Endodermal cell (in vitro differentiated cells): Measurements from ENCODE around the gene UNC50. TPM values are rescaled to one million over a fixed set of nuclear protein-coding genes. Genes with fewer than 3 reads are reported as not detected.
A peak's percentile ranks its signal among the peaks of the same experiment; 100 is the strongest.

Experiments used
- DNase-seq: peaks from one replicate; pipeline ENCODE4 v3.0.0-alpha.2; 2017
- H3K27ac ChIP-seq: 2 replicates; pipeline ENCODE4 v1.5.1; 2013; ENCODE audit warnings: mild to moderate bottlenecking, low read depth, low read length, moderate library complexity
- H3K27me3 ChIP-seq: 2 replicates; pipeline ENCODE4 v1.6.1; 2013; ENCODE audit warnings: mild to moderate bottlenecking, low read length, moderate library complexity; ENCODE audit not compliant: insufficient read depth, control insufficient read depth, poor library complexity, severe bottlenecking
- H3K36me3 ChIP-seq: 2 replicates; pipeline ENCODE4 v1.7.0; 2013; ENCODE audit warnings: mild to moderate bottlenecking, low read length, moderate library complexity; ENCODE audit not compliant: control insufficient read depth, insufficient read depth
- H3K4me1 ChIP-seq: one replicate; pipeline ENCODE4 v1.7.0; 2013; ENCODE audit warnings: low read length; ENCODE audit not compliant: control insufficient read depth, insufficient read depth
- H3K4me3 ChIP-seq: 2 replicates; pipeline ENCODE4 v1.5.1; 2013; ENCODE audit warnings: mild to moderate bottlenecking, low read length, moderate library complexity
- H3K9ac ChIP-seq: 2 replicates; pipeline ENCODE4 v1.6.1; 2013; ENCODE audit warnings: mild to moderate bottlenecking, low read length, moderate library complexity; ENCODE audit not compliant: poor library complexity, severe bottlenecking; ENCODE audit errors: extremely low read depth
- H3K9me3 ChIP-seq: 2 replicates; pipeline ENCODE4 v1.6.1; 2013; ENCODE audit warnings: mild to moderate bottlenecking, low read length, moderate library complexity; ENCODE audit not compliant: control insufficient read depth
- H3K27ac Mint-ChIP-seq: 2 replicates; pipeline ENCODE4 v1.8.0; 2020; ENCODE audit warnings: mixed read lengths
- H3K27me3 Mint-ChIP-seq: 2 replicates; pipeline ENCODE4 v1.8.0; 2021; ENCODE audit warnings: mild to moderate bottlenecking, mixed read lengths; ENCODE audit not compliant: insufficient read depth
- H3K36me3 Mint-ChIP-seq: 2 replicates; pipeline ENCODE4 v1.8.0; 2020; ENCODE audit warnings: low read depth, mixed read lengths
- H3K4me1 Mint-ChIP-seq: 2 replicates; pipeline ENCODE4 v1.8.0; 2020; ENCODE audit warnings: mixed read lengths
- H3K4me3 Mint-ChIP-seq: 2 replicates; pipeline ENCODE4 v1.8.0; 2020; ENCODE audit warnings: mild to moderate bottlenecking, moderate library complexity, mixed read lengths
- H3K9me3 Mint-ChIP-seq: 2 replicates; pipeline ENCODE4 v1.8.0; 2020; ENCODE audit warnings: mild to moderate bottlenecking, mixed read lengths
- CTCF ChIP-seq: fragments of 200-600 bp; sonication (generic); conservative IDR thresholded peaks from 2 replicates; pipeline ENCODE4 v1.5.0; 2021; ENCODE audit warnings: antibody characterized with exemption, mild to moderate bottlenecking
- WGBS, 2 experiments: methylation state at CpG; one replicate each; pipeline versions ENCODE4 v1.1.5 to v1.1.7; 2013; ENCODE audit warnings: missing lambda C conversion rate in 2 of 2, mixed read lengths in 1 of 2; ENCODE audit not compliant: insufficient coverage in 1 of 2, insufficient read length in 1 of 2; 5-methylcytosine and 5-hydroxymethylcytosine counted together
- total RNA-seq, 2 donors: library from RNA; stranded (reverse); fragmentation: NEBNext Ultra II Directional in 1 of 2; extraction: Animal tissue kit (Norgen Biotek cat#: 25700) in 1 of 2; gene quantifications; 2 replicates in 1 of 2; 3 replicates in 1 of 2; pipeline ENCODE4 v1.2.1, GENCODE V29; 2021

UNC50 gene
- total RNA-seq, 2 donors from 2014 or later = 81.2 to 82.8 TPM

- H3K36me3 Mint-ChIP-seq = peaks cover 3% of the 10 kb centered on the region
- H3K27me3 Mint-ChIP-seq = no peaks in the 10 kb centered on the region
- peaks cover 9% of the 10 kb centered on the region for H3K9me3 Mint-ChIP-seq
- no peak overlapping the region for H3K27ac ChIP-seq
- H3K4me3 Mint-ChIP-seq = no peak overlapping the region
- no peaks in the 10 kb centered on the region for H3K27me3 ChIP-seq
- no peak overlapping the region for H3K9ac ChIP-seq
- peaks cover 2% of the 10 kb centered on the region for H3K36me3 ChIP-seq
- DNase-seq = no peak
- 84 to 96% methylated on average over 3 of the region's 3 CpGs for WGBS, 2 experiments
- no peak overlapping the region for H3K27ac Mint-ChIP-seq
- H3K4me3 ChIP-seq = no peak overlapping the region
- H3K4me1 ChIP-seq = no peaks in the 10 kb centered on the region
- peaks cover 10% of the 10 kb centered on the region for H3K4me1 Mint-ChIP-seq
- H3K9me3 ChIP-seq = peaks cover 7% of the 10 kb centered on the region
- TF ChIP-seq CTCF = no peak
Observed at GRCh38 chr2:98632351-98632750, 24.0 kb downstream of the UNC50 start.

- H3K4me1 ChIP-seq = no peaks in the 10 kb centered on the region
- H3K9me3 ChIP-seq = no peaks in the 10 kb centered on the region
- no peak overlapping the region for H3K4me3 ChIP-seq
- Mint-ChIP-seq H3K36me3 (peaks cover 3% of the 10 kb centered on the region), H3K9me3 (no peaks in the 10 kb centered on the region), H3K27me3 (no peaks in the 10 kb centered on the region), H3K4me1 (peaks cover 10% of the 10 kb centered on the region), H3K27ac (no peak overlapping the region), H3K4me3 (no peak overlapping the region)
- 71 to 75% methylated on average over 9 of the region's 9 CpGs for WGBS, 2 experiments
- no peak overlapping the region for H3K27ac ChIP-seq
- no peaks in the 10 kb centered on the region for H3K27me3 ChIP-seq
- H3K9ac ChIP-seq = no peak overlapping the region
- peaks cover 7% of the 10 kb centered on the region for H3K36me3 ChIP-seq
- peak; percentile 89 for DNase-seq
- TF ChIP-seq CTCF = peak; percentile 83
Observed at GRCh38 chr2:98634406-98635092, 26.2 kb downstream of the UNC50 start.

GRCh38 chr2:98637401-98638147, 29.2 kb downstream of the UNC50 start:
- H3K27ac Mint-ChIP-seq = no peak overlapping the region
- H3K36me3 ChIP-seq = peaks cover 7% of the 10 kb centered on the region
- peaks cover 10% of the 10 kb centered on the region for H3K4me1 Mint-ChIP-seq
- H3K4me3 Mint-ChIP-seq = no peak overlapping the region
- no peak for TF ChIP-seq CTCF
- H3K4me1 ChIP-seq = no peaks in the 10 kb centered on the region
- no peak overlapping the region for H3K27ac ChIP-seq
- no peak for DNase-seq
- H3K9me3 ChIP-seq = no peaks in the 10 kb centered on the region
- no peaks in the 10 kb centered on the region for H3K27me3 Mint-ChIP-seq
- H3K9me3 Mint-ChIP-seq = no peaks in the 10 kb centered on the region
- 90 to 94% methylated on average over 7 to 10 of the region's 10 CpGs for WGBS, 2 experiments
- no peak overlapping the region for H3K4me3 ChIP-seq
- no peaks in the 10 kb centered on the region for H3K36me3 Mint-ChIP-seq
- H3K27me3 ChIP-seq = no peaks in the 10 kb centered on the region
- no peak overlapping the region for H3K9ac ChIP-seq
